WTC11 (cell line): ENCODE data around the gene KCNG3. TPM values are rescaled to one million over a fixed set of nuclear protein-coding genes. Genes with fewer than 3 reads are reported as not detected.

Source experiments
- ATAC-seq: fragments of 200-7000 bp; cut with Tn5 transposase; 2 replicates; pipeline ENCODE4 v1.10.0; 2021; ENCODE audit warnings: mild to moderate bottlenecking, moderate library complexity
- CTCF ChIA-PET: fragments of 300-600 bp; sonication (Branson Sonifier 250); formaldehyde crosslinking; loops from one replicate; lab custom pipeline; 2021; ENCODE audit warnings: antibody characterized with exemption; lab: Charles Lee
- POLR2A ChIA-PET: fragments of 350-600 bp; sonication (Branson Sonifier 250); formaldehyde crosslinking; loops from one replicate; lab custom pipeline; 2021; ENCODE audit warnings: antibody characterized with exemption; lab: Charles Lee
- DNase-seq: peaks from one replicate; pipeline ENCODE4 v3.0.0; 2021; ENCODE audit warnings: low spot score
- H3K27ac Mint-ChIP-seq: 2 replicates; pipeline ENCODE4 v1.8.0; 2021; ENCODE audit warnings: mixed read lengths
- H3K27me3 Mint-ChIP-seq: 2 replicates; pipeline ENCODE4 v1.8.0; 2021; ENCODE audit warnings: low read depth, mild to moderate bottlenecking, moderate library complexity, mixed read lengths
- H3K36me3 Mint-ChIP-seq: 2 replicates; pipeline ENCODE4 v1.8.0; 2021; ENCODE audit warnings: mixed read lengths
- H3K4me1 Mint-ChIP-seq: 2 replicates; pipeline ENCODE4 v1.8.0; 2022; ENCODE audit warnings: mixed read lengths
- H3K4me3 Mint-ChIP-seq: 2 replicates; pipeline ENCODE4 v1.8.0; 2021; ENCODE audit warnings: mild to moderate bottlenecking, moderate library complexity, mixed read lengths
- H3K9me3 Mint-ChIP-seq: 2 replicates; pipeline ENCODE4 v1.8.0; 2021; ENCODE audit warnings: mixed read lengths
- ATF1 ChIP-seq: sonication (generic); formaldehyde crosslinking; IDR thresholded peaks from 2 replicates; pipeline ENCODE4 v1.8.1; 2023; ENCODE audit warnings: mild to moderate bottlenecking, moderate library complexity, missing genetic modification reagents
- EMX1 ChIP-seq: fragments of 250-450 bp; sonication (Bioruptor Pico); IDR thresholded peaks from 2 replicates; pipeline ENCODE4 v1.8.0; 2021; ENCODE audit warnings: mild to moderate bottlenecking
- ESRRA ChIP-seq: sonication (generic); formaldehyde crosslinking; IDR thresholded peaks from 2 replicates; pipeline ENCODE4 v1.8.1; 2022; ENCODE audit warnings: mild to moderate bottlenecking, missing genetic modification reagents, borderline replicate concordance
- ETV6 ChIP-seq: sonication (generic); formaldehyde crosslinking; IDR thresholded peaks from 2 replicates; pipeline ENCODE4 v1.8.1; 2022; ENCODE audit warnings: mild to moderate bottlenecking, missing genetic modification reagents
- GABPB1 ChIP-seq: sonication (generic); formaldehyde crosslinking; IDR thresholded peaks from 2 replicates; pipeline ENCODE4 v1.8.1; 2023; ENCODE audit warnings: mild to moderate bottlenecking, missing genetic modification reagents
- SMAD3 ChIP-seq: sonication (generic); formaldehyde crosslinking; IDR thresholded peaks from 2 replicates; pipeline ENCODE4 v1.8.0; 2022; ENCODE audit warnings: missing genetic modification reagents, mild to moderate bottlenecking, borderline replicate concordance
- TEAD1 ChIP-seq: sonication (generic); formaldehyde crosslinking; IDR thresholded peaks from 2 replicates; pipeline ENCODE4 v1.8.0; 2022; ENCODE audit warnings: mild to moderate bottlenecking, missing genetic modification reagents
- ZNF138 ChIP-seq: sonication (generic); formaldehyde crosslinking; conservative IDR thresholded peaks from 2 replicates; pipeline ENCODE4 v1.8.1; 2022; ENCODE audit warnings: mild to moderate bottlenecking, moderate library complexity, missing genetic modification reagents
- ZNF396 ChIP-seq: fragments of 250-450 bp; sonication (Bioruptor Pico); IDR thresholded peaks from 2 replicates; pipeline ENCODE4 v1.8.0; 2021; ENCODE audit warnings: mild to moderate bottlenecking, moderate library complexity, borderline replicate concordance
- total RNA-seq: library from RNA; stranded (reverse); gene quantifications from 3 replicates; pipeline ENCODE4 v1.2.3, GENCODE V29; 2021
- TF ChIP-seq, protein P1 (sequence below): fragments of 250-450 bp; sonication (Bioruptor Pico); IDR thresholded peaks from 2 replicates; pipeline ENCODE4 v1.9.0; 2021; ENCODE audit warnings: moderate library complexity, mild to moderate bottlenecking, inconsistent platforms, borderline replicate concordance
- TF ChIP-seq, protein P2 (sequence below): sonication (generic); formaldehyde crosslinking; IDR thresholded peaks from 2 replicates; pipeline ENCODE4 v1.8.0; 2023; ENCODE audit warnings: mild to moderate bottlenecking, missing genetic modification reagents
- TF ChIP-seq, protein P3 (sequence below): sonication (generic); formaldehyde crosslinking; IDR thresholded peaks from 2 replicates; pipeline ENCODE4 v1.8.1; 2023; ENCODE audit warnings: mild to moderate bottlenecking, missing genetic modification reagents
- TF ChIP-seq, protein P4 (sequence below): fragments of 250-450 bp; sonication (Bioruptor Pico); IDR thresholded peaks from 2 replicates; pipeline ENCODE4 v1.9.0; 2021; ENCODE audit warnings: mild to moderate bottlenecking, borderline replicate concordance
- TF ChIP-seq, protein P5 (sequence below): sonication (generic); formaldehyde crosslinking; IDR thresholded peaks from 2 replicates; pipeline ENCODE4 v1.8.1; 2023; ENCODE audit warnings: mild to moderate bottlenecking, missing genetic modification reagents, borderline replicate concordance
- TF ChIP-seq, protein P6 (sequence below): sonication (generic); formaldehyde crosslinking; IDR thresholded peaks from 2 replicates; pipeline ENCODE4 v1.8.1; 2022; ENCODE audit warnings: low read depth, missing genetic modification reagents, borderline replicate concordance
- TF ChIP-seq, protein P7 (sequence below): sonication (generic); formaldehyde crosslinking; IDR thresholded peaks from 2 replicates; pipeline ENCODE4 v1.8.1; 2023; ENCODE audit warnings: mild to moderate bottlenecking, moderate library complexity, missing genetic modification reagents
- TF ChIP-seq, protein P8 (sequence below): sonication (generic); formaldehyde crosslinking; IDR thresholded peaks from 2 replicates; pipeline ENCODE4 v1.8.0; 2022; ENCODE audit warnings: mild to moderate bottlenecking, missing genetic modification reagents

KCNG3 gene
- total RNA-seq, 1 experiment from 2014 or later: 15.5 TPM

DNA sequence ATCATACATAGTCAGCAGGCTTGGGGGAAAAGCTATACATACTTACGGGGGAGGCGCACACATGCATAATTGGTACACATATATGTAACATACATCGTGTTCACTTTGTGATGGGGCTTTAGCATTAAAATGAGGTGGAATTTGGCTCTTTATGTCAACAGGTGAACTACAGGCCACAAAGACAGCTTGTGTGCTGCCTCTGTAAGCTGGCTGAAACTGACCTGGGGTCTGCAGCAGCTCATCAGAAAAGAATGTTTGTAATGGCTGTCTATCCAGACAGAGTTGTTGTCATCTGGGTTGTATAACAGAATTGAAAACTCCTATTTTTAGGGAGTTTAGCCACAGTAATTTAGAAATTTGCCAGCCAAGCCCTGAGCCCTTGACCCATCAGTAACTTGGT lies 4.7 kb upstream of the KCNG3 start (continued):
- TF ChIP-seq ZNF138: no peak
- no peak for TF ChIP-seq GABPB1 (CRISPR knock-in tag)
- TF ChIP-seq EMX1 (CRISPR knock-in tag): no peak
- TF ChIP-seq, protein P1, sequence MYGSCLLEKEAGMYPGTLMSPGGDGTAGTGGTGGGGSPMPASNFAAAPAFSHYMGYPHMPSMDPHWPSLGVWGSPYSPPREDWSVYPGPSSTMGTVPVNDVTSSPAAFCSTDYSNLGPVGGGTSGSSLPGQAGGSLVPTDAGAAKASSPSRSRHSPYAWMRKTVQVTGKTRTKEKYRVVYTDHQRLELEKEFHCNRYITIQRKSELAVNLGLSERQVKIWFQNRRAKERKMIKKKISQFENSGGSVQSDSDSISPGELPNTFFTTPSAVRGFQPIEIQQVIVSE (CRISPR knock-in tag): no peak

DNA sequence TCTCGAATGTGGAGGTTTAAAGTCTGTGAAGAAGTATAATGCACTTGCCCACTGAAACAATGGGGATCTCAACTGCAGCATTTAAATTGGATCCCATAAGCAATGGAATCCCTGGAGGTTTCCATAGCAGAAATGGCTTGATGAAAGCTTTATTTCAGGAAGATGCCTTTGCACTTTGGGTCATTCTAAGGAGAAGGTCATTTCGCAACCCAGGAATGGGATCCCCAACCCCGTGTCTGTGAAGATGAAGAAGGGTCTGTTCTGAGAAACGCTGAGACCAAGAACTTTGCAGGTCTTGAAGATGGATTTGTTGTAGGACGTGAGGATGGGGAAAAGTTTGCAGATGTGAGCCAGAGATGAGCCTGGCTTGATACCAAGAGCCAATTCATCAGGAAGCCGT lies 1.8 kb upstream of the KCNG3 start:
- ATAC-seq (no peak), DNase-seq (no peak)
- peak overlapping the region; percentile 62 for H3K27ac Mint-ChIP-seq
- H3K9me3 Mint-ChIP-seq: no peaks in the 10 kb centered on the region
- peak overlapping the region; percentile 97 for H3K4me3 Mint-ChIP-seq
- ChIA-PET POLR2A (no interaction called here), CTCF (interaction anchor here (1.0 kb wide), 1 partner anchor 167 kb away, joined by 3 read pairs; no protein-coding TSS in a partner anchor)
- peaks cover 20% of the 10 kb centered on the region for H3K27me3 Mint-ChIP-seq
- peaks cover 48% of the 10 kb centered on the region for H3K4me1 Mint-ChIP-seq
- H3K36me3 Mint-ChIP-seq: no peaks in the 10 kb centered on the region
- no peak for TF ChIP-seq ESRRA (CRISPR knock-in tag)
- TF ChIP-seq ETV6 (CRISPR knock-in tag): no peak
- TF ChIP-seq, protein P2, sequence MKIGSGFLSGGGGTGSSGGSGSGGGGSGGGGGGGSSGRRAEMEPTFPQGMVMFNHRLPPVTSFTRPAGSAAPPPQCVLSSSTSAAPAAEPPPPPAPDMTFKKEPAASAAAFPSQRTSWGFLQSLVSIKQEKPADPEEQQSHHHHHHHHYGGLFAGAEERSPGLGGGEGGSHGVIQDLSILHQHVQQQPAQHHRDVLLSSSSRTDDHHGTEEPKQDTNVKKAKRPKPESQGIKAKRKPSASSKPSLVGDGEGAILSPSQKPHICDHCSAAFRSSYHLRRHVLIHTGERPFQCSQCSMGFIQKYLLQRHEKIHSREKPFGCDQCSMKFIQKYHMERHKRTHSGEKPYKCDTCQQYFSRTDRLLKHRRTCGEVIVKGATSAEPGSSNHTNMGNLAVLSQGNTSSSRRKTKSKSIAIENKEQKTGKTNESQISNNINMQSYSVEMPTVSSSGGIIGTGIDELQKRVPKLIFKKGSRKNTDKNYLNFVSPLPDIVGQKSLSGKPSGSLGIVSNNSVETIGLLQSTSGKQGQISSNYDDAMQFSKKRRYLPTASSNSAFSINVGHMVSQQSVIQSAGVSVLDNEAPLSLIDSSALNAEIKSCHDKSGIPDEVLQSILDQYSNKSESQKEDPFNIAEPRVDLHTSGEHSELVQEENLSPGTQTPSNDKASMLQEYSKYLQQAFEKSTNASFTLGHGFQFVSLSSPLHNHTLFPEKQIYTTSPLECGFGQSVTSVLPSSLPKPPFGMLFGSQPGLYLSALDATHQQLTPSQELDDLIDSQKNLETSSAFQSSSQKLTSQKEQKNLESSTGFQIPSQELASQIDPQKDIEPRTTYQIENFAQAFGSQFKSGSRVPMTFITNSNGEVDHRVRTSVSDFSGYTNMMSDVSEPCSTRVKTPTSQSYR (CRISPR knock-in tag): no peak
- TF ChIP-seq, protein P3, sequence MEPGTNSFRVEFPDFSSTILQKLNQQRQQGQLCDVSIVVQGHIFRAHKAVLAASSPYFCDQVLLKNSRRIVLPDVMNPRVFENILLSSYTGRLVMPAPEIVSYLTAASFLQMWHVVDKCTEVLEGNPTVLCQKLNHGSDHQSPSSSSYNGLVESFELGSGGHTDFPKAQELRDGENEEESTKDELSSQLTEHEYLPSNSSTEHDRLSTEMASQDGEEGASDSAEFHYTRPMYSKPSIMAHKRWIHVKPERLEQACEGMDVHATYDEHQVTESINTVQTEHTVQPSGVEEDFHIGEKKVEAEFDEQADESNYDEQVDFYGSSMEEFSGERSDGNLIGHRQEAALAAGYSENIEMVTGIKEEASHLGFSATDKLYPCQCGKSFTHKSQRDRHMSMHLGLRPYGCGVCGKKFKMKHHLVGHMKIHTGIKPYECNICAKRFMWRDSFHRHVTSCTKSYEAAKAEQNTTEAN (CRISPR knock-in tag): no peak
- TF ChIP-seq, protein P4, sequence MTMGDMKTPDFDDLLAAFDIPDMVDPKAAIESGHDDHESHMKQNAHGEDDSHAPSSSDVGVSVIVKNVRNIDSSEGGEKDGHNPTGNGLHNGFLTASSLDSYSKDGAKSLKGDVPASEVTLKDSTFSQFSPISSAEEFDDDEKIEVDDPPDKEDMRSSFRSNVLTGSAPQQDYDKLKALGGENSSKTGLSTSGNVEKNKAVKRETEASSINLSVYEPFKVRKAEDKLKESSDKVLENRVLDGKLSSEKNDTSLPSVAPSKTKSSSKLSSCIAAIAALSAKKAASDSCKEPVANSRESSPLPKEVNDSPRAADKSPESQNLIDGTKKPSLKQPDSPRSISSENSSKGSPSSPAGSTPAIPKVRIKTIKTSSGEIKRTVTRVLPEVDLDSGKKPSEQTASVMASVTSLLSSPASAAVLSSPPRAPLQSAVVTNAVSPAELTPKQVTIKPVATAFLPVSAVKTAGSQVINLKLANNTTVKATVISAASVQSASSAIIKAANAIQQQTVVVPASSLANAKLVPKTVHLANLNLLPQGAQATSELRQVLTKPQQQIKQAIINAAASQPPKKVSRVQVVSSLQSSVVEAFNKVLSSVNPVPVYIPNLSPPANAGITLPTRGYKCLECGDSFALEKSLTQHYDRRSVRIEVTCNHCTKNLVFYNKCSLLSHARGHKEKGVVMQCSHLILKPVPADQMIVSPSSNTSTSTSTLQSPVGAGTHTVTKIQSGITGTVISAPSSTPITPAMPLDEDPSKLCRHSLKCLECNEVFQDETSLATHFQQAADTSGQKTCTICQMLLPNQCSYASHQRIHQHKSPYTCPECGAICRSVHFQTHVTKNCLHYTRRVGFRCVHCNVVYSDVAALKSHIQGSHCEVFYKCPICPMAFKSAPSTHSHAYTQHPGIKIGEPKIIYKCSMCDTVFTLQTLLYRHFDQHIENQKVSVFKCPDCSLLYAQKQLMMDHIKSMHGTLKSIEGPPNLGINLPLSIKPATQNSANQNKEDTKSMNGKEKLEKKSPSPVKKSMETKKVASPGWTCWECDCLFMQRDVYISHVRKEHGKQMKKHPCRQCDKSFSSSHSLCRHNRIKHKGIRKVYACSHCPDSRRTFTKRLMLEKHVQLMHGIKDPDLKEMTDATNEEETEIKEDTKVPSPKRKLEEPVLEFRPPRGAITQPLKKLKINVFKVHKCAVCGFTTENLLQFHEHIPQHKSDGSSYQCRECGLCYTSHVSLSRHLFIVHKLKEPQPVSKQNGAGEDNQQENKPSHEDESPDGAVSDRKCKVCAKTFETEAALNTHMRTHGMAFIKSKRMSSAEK (CRISPR knock-in tag): no peak
- TF ChIP-seq TEAD1 (CRISPR knock-in tag): no peak
- TF ChIP-seq SMAD3 (CRISPR knock-in tag): no peak
- no peak for TF ChIP-seq ATF1 (CRISPR knock-in tag)
- TF ChIP-seq, protein P5, sequence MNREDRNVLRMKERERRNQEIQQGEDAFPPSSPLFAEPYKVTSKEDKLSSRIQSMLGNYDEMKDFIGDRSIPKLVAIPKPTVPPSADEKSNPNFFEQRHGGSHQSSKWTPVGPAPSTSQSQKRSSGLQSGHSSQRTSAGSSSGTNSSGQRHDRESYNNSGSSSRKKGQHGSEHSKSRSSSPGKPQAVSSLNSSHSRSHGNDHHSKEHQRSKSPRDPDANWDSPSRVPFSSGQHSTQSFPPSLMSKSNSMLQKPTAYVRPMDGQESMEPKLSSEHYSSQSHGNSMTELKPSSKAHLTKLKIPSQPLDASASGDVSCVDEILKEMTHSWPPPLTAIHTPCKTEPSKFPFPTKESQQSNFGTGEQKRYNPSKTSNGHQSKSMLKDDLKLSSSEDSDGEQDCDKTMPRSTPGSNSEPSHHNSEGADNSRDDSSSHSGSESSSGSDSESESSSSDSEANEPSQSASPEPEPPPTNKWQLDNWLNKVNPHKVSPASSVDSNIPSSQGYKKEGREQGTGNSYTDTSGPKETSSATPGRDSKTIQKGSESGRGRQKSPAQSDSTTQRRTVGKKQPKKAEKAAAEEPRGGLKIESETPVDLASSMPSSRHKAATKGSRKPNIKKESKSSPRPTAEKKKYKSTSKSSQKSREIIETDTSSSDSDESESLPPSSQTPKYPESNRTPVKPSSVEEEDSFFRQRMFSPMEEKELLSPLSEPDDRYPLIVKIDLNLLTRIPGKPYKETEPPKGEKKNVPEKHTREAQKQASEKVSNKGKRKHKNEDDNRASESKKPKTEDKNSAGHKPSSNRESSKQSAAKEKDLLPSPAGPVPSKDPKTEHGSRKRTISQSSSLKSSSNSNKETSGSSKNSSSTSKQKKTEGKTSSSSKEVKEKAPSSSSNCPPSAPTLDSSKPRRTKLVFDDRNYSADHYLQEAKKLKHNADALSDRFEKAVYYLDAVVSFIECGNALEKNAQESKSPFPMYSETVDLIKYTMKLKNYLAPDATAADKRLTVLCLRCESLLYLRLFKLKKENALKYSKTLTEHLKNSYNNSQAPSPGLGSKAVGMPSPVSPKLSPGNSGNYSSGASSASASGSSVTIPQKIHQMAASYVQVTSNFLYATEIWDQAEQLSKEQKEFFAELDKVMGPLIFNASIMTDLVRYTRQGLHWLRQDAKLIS (CRISPR knock-in tag): no peak
- TF ChIP-seq, protein P6, sequence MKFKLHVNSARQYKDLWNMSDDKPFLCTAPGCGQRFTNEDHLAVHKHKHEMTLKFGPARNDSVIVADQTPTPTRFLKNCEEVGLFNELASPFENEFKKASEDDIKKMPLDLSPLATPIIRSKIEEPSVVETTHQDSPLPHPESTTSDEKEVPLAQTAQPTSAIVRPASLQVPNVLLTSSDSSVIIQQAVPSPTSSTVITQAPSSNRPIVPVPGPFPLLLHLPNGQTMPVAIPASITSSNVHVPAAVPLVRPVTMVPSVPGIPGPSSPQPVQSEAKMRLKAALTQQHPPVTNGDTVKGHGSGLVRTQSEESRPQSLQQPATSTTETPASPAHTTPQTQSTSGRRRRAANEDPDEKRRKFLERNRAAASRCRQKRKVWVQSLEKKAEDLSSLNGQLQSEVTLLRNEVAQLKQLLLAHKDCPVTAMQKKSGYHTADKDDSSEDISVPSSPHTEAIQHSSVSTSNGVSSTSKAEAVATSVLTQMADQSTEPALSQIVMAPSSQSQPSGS (CRISPR knock-in tag): no peak
- TF ChIP-seq, protein P7, sequence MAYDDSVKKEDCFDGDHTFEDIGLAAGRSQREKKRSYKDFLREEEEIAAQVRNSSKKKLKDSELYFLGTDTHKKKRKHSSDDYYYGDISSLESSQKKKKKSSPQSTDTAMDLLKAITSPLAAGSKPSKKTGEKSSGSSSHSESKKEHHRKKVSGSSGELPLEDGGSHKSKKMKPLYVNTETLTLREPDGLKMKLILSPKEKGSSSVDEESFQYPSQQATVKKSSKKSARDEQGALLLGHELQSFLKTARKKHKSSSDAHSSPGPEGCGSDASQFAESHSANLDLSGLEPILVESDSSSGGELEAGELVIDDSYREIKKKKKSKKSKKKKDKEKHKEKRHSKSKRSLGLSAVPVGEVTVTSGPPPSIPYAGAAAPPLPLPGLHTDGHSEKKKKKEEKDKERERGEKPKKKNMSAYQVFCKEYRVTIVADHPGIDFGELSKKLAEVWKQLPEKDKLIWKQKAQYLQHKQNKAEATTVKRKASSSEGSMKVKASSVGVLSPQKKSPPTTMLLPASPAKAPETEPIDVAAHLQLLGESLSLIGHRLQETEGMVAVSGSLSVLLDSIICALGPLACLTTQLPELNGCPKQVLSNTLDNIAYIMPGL: no peak
- TF ChIP-seq, protein P8, sequence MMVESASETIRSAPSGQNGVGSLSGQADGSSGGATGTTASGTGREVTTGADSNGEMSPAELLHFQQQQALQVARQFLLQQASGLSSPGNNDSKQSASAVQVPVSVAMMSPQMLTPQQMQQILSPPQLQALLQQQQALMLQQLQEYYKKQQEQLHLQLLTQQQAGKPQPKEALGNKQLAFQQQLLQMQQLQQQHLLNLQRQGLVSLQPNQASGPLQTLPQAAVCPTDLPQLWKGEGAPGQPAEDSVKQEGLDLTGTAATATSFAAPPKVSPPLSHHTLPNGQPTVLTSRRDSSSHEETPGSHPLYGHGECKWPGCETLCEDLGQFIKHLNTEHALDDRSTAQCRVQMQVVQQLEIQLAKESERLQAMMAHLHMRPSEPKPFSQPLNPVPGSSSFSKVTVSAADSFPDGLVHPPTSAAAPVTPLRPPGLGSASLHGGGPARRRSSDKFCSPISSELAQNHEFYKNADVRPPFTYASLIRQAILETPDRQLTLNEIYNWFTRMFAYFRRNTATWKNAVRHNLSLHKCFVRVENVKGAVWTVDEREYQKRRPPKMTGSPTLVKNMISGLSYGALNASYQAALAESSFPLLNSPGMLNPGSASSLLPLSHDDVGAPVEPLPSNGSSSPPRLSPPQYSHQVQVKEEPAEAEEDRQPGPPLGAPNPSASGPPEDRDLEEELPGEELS (CRISPR knock-in tag): no peak
- TF ChIP-seq ZNF396 (CRISPR knock-in tag): no peak
- TF ChIP-seq EMX1 (CRISPR knock-in tag): no peak
